ENCODE results near the gene CPA5.

The CPA5 gene

DNA sequence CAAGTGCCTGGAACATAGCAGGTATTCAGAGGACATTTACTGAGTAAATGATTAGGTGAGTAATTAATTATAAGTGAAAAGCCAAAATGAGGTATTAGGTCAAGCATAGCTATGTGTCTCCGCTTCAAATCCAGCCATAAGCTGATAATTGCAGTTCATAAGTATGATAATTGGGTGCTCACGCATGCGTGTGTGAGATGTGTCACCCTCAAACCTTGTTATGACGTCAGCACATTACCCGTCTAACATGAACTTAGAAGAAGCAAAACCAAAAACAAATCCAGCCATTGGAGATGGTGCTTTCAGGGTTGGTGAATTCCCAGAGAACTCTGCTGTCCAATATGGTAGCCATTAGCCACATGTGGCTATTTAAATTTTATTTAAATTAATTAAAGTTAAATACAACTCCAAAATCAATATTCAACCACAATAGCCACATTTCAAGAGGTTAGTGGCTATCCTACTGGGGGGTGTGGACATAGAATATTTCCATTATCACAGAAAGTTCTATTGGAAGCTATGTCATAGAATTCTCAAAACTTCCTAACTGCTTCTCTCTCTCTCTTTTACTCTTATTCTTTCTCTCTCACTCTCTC is at the start of gene CPA5:
Gene CPA5, plus strand, starts transcription at position 546 of the 596 bp plus-strand sequence. CDS start 1,670 bp downstream, outside the sequence.
- no peaks in the 10 kb centered on the region for H3K4me1 ChIP-seq (ENCODE audit: low read length)
- no peak for TF ChIP-seq EZH2phosphoT487 (IDR thresholded peaks at IDR 0.05; ENCODE audit: low read depth)
- no peak for TF ChIP-seq CTCF (IDR thresholded peaks at IDR 0.05; ENCODE audit: low read depth, low read length)
- no peak within 1 kb of the TSS for H3K27ac ChIP-seq (ENCODE audit: low read length)
- H3K9ac ChIP-seq (ENCODE audit: low read length) = no peak within 1 kb of the TSS
- no peak within 1 kb of the TSS for H3K4me3 ChIP-seq (ENCODE audit: low read length)
- H3K36me3 ChIP-seq (replicated peaks; ENCODE audit: low read depth, low read length) = no peaks in the 10 kb centered on the region
- no peaks in the 10 kb centered on the region for H3K79me2 ChIP-seq (ENCODE audit: low read length)
- H4K20me1 ChIP-seq (ENCODE audit: insufficient read depth, low read length) = no peaks in the 10 kb centered on the region
- H2AFZ ChIP-seq (ENCODE audit: low read depth, low read length) = no peak within 1 kb of the TSS
- no peak within 1 kb of the TSS for H3K4me2 ChIP-seq (ENCODE audit: low read length)
- H3K9me3 ChIP-seq (ENCODE audit: insufficient read depth, low read length) = no peaks in the 10 kb centered on the region
- H3K27me3 ChIP-seq (ENCODE audit: low read depth, low read length) = peaks cover 4% of the 10 kb centered on the region

DNA sequence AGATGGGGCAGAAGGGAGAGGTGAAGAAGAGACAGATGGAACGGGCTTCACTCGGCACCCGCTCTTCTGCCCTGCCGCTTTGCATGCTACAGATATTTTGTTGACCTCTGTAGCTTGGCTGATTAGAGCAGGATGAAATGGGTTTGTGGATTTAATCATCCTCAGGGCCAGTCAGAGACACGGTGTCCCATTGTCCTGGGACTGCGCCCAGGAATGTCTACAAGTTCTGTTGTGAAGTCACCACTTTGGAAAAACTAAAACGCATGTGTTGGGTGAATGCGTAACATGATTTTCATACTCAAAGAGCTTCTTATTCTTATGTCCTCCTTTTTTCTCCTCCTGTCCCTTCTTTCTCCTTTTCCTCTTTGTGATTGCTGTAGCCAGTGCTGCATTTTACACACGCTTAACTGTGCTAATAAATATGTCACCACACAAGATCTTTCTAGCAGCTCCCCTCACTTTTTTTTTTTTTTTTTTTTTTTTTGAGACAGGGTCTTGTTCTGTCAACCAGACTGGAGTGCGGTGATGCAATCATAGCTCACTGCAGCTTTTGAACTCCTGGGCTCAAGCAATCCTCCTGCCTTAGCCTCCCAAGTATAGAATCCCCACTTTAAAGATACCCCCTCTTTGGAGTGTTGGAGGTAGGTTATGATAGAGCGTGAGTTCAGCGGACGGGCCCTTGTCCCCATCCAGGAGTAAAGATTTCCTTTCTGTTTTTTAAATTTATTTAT is 48.2 kb upstream of the CPA5 start:
- Histone ChIP-seq H3K4me1 (ENCODE audit: low read length) (peaks cover 23% of the 10 kb centered on the region), H3K36me3 (replicated peaks; ENCODE audit: low read depth, low read length) (no peaks in the 10 kb centered on the region), H3K9ac (ENCODE audit: low read length) (no peak overlapping the region), H4K20me1 (ENCODE audit: insufficient read depth, low read length) (no peaks in the 10 kb centered on the region), H3K9me3 (ENCODE audit: insufficient read depth, low read length) (no peaks in the 10 kb centered on the region), H3K27ac (ENCODE audit: low read length) (no peak overlapping the region), H3K79me2 (ENCODE audit: low read length) (no peaks in the 10 kb centered on the region), H3K4me2 (ENCODE audit: low read length) (no peak overlapping the region), H2AFZ (ENCODE audit: low read depth, low read length) (no peak overlapping the region), H3K27me3 (ENCODE audit: low read depth, low read length) (peaks cover 16% of the 10 kb centered on the region), H3K4me3 (ENCODE audit: low read length) (no peak overlapping the region)
- TF ChIP-seq EZH2phosphoT487 (IDR thresholded peaks at IDR 0.05; ENCODE audit: low read depth) (no peak), CTCF (IDR thresholded peaks at IDR 0.05; ENCODE audit: low read depth, low read length) (no peak)

DNA sequence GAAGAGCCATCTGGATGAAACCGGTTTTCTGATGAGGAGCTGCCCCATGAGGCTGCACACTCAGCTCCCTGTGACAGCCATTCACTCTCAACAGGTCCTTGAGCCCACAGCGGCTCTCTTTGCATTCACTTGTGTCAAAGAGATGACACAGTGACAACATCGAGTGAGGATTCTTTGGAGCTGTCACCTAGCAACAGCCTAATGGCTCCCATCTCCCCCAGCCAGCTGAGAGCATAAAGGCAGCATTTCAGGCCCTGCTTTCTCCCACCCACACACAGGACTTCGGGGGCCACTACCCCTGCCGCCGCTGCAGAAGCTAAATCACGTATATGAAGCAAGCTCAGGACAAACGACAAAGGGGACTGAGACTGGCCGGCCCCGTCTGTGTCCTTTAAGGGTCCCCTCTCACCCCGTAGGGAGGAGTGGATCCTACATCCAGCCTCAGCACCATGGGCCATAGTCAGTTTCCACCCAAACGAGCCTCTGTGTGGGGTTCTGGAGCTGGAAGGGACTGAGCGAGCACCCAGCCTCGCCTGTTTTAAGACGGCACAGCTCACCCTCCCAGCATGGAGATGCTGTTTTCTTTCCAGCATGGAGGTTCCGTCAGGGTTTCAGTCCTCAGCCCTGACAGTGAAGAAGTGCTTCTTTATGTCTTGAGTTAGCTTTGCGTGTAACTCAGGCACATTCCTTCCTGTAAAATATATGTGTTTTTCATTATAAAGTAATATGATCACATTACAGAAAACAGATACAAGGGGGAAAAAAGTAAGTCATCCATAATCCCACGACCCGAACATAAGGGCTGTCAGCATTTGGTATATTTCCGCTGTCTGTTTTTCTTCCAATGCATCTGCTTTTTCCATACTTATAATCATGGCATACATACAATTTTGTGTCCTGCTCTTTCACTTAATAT is 46.7 kb upstream of the CPA5 start:
- Histone ChIP-seq H3K36me3 (replicated peaks; ENCODE audit: low read depth, low read length) (no peaks in the 10 kb centered on the region), H3K79me2 (ENCODE audit: low read length) (no peaks in the 10 kb centered on the region), H3K4me3 (ENCODE audit: low read length) (no peak overlapping the region), H2AFZ (ENCODE audit: low read depth, low read length) (no peak overlapping the region), H3K4me2 (ENCODE audit: low read length) (no peak overlapping the region), H3K27ac (ENCODE audit: low read length) (no peak overlapping the region), H3K27me3 (ENCODE audit: low read depth, low read length) (peaks cover 21% of the 10 kb centered on the region), H4K20me1 (ENCODE audit: insufficient read depth, low read length) (no peaks in the 10 kb centered on the region), H3K9ac (ENCODE audit: low read length) (no peak overlapping the region), H3K4me1 (ENCODE audit: low read length) (peaks cover 18% of the 10 kb centered on the region), H3K9me3 (ENCODE audit: insufficient read depth, low read length) (no peaks in the 10 kb centered on the region)
- TF ChIP-seq EZH2phosphoT487 (IDR thresholded peaks at IDR 0.05; ENCODE audit: low read depth) (no peak), CTCF (IDR thresholded peaks at IDR 0.05; ENCODE audit: low read depth, low read length) (no peak)
